HUES64 (cell line): ENCODE measurements around the gene NUDT17. TPM values are rescaled to one million over a fixed set of nuclear protein-coding genes. Genes with fewer than 3 reads are reported as not detected.
"Not testable (repeated sequence)": the region's sequence is repeated elsewhere in the genome, so short reads cannot be mapped to it uniquely, and the experiment has no call there.

Source experiments
- H3K27ac ChIP-seq: 2 replicates; pipeline ENCODE4 v1.7.0; 2013; ENCODE audit warnings: low read depth, low read length, inconsistent platforms
- H3K27me3 ChIP-seq: 2 replicates; pipeline ENCODE4 v1.6.1; 2013; ENCODE audit warnings: mild to moderate bottlenecking, low read length; ENCODE audit not compliant: insufficient read depth
- H3K36me3 ChIP-seq: 2 replicates; pipeline ENCODE4 v1.6.1; 2013; ENCODE audit warnings: mild to moderate bottlenecking, low read length; ENCODE audit not compliant: insufficient read depth
- H3K4me1 ChIP-seq: 2 replicates; pipeline ENCODE4 v1.6.1; 2013; ENCODE audit warnings: mild to moderate bottlenecking, low read length, moderate library complexity; ENCODE audit not compliant: insufficient read depth
- H3K4me3 ChIP-seq: 2 replicates; pipeline ENCODE4 v1.5.1; 2013; ENCODE audit warnings: mild to moderate bottlenecking, low read length, moderate library complexity
- H3K9ac ChIP-seq: 2 replicates; pipeline ENCODE4 v1.6.1; 2013; ENCODE audit warnings: mild to moderate bottlenecking, low read depth, low read length
- H3K9me3 ChIP-seq: 2 replicates; pipeline ENCODE4 v1.6.1; 2013; ENCODE audit warnings: low read depth, low read length; ENCODE audit not compliant: insufficient read depth
- WGBS: fragments of 150-250, 120-280 bp; methylation state at CpG from one replicate; pipeline ENCODE4 v1.1.7; 2013; ENCODE audit warnings: missing lambda C conversion rate; 5-methylcytosine and 5-hydroxymethylcytosine counted together
- polyA plus RNA-seq, 2 experiments: library from polyadenylated mRNA; stranded (reverse); fragments of 50-300 nt; gene quantifications; one replicate each; pipeline ENCODE4 v1.2.3, GENCODE V29; 2013

The NUDT17 gene, protein sequence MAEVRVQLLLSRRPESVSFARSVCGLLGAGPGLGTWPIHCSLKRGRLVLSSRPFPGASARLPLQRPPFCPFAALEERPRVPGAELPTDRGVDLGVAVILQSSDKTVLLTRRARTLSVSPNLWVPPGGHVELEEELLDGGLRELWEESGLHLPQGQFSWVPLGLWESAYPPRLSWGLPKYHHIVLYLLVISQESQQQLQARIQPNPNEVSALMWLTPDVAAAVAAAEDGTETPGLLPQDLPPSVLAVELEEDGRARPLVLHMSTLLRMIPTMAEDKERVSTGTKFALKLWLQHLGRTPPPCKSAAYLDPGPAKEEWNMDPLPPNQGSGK
- 1.8 TPM for polyA plus RNA-seq (2013, experiment 1 of 2)
- polyA plus RNA-seq (2013, experiment 2 of 2), result 2.0 TPM

DNA sequence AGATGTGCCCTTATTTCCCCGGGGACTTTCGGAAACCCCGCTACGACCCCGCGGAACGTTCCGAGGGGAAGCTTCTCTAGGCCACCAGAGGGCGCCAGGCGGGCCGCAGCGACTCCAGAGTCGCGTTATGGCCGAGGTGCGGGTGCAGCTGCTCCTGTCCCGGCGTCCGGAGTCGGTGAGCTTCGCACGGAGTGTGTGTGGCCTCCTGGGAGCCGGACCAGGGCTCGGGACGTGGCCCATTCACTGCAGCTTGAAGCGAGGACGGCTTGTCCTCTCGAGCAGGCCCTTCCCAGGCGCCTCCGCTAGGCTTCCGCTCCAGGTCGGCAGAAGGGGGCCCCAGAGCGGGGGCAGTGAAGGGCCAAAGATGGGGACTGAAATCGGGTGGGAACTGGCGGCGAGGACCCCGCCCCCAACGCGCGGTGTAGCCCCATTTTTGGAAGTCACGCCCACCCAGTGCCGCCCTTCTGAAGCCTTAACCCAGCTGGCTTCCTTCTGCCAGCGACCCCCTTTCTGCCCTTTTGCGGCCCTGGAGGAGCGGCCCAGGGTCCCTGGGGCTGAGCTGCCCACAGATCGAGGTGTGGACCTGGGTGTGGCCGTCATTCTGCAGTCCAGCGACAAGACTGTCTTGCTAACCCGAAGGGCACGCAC, at the start of gene NUDT17:
Gene NUDT17, plus strand, starts transcription at position 117 of the 648 bp plus-strand sequence. Its CDS starts 11 bp downstream, at position 128.
- Histone ChIP-seq H3K4me3 (peak within 1 kb of the TSS; percentile 70), H3K9ac (peak within 1 kb of the TSS; percentile 75), H3K36me3 (peaks cover 60% of the 10 kb centered on the region), H3K27me3 (no peaks in the 10 kb centered on the region), H3K9me3 (no peaks in the 10 kb centered on the region), H3K4me1 (no peaks in the 10 kb centered on the region), H3K27ac (peak within 1 kb of the TSS; percentile 32; the same call in 1 of the 2 replicates)
- whole genome bisulfite sequencing, result 2% methylated on average over 50 of the region's 50 CpGs

DNA sequence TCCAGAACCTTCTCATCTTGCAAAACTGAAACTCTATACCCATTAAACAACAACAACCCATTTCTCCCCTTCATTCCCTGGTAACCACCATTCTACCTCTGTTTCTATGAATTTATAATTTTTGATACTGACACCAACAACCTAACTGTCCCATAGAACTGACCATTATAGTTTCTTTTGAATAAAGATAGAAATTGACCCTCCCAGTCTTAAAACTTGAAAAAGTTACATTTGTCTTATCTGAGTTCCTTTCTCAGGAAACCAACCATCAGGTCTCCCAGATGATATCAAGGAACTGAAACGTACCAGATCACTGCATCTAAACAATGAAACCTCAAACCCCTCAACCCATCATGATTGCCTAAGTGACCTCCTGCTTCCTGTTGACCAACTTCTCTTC, 48.7 kb upstream of the NUDT17 start:
- no peak overlapping the region for H3K27ac ChIP-seq
- H3K9ac ChIP-seq, result no peak overlapping the region
- H3K4me3 ChIP-seq, result no peak overlapping the region
- WGBS, result 49% methylated on average over 1 of the region's 1 CpG
- H3K4me1 ChIP-seq, result no peaks in the 10 kb centered on the region
- no peaks in the 10 kb centered on the region for H3K27me3 ChIP-seq
- peaks cover 2% of the 10 kb centered on the region; the same call in 1 of the 2 replicates for H3K36me3 ChIP-seq
- peaks cover 28% of the 10 kb centered on the region for H3K9me3 ChIP-seq

DNA sequence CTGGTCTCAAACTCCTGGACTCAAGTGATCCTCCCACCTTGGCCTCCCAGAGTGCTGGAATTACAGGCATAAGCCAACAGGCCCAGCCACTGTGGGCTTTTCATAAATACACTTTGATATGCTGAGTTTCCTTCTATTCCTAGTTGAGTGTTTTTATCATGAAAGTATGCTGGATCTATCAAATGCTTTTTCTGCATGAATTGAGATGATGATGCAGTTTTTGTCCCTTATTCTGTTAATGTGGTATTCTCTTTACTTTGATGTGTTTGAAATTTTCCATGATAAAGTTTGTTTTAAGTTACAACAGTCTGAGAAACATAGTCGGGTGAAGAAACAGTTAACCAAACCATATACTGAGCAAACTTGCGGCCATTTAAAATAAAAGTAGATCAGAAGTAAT, 45.6 kb upstream of the NUDT17 start:
- H3K9me3 ChIP-seq, result peaks cover 28% of the 10 kb centered on the region
- peaks cover 19% of the 10 kb centered on the region; the same call in 1 of the 2 replicates for H3K4me1 ChIP-seq
- no peak overlapping the region for H3K9ac ChIP-seq
- no peak overlapping the region for H3K27ac ChIP-seq
- no peak overlapping the region for H3K4me3 ChIP-seq
- WGBS, result 88% methylated on average over 1 of the region's 2 CpGs
- no peaks in the 10 kb centered on the region for H3K27me3 ChIP-seq
- peaks cover 2% of the 10 kb centered on the region; the same call in 1 of the 2 replicates for H3K36me3 ChIP-seq

DNA sequence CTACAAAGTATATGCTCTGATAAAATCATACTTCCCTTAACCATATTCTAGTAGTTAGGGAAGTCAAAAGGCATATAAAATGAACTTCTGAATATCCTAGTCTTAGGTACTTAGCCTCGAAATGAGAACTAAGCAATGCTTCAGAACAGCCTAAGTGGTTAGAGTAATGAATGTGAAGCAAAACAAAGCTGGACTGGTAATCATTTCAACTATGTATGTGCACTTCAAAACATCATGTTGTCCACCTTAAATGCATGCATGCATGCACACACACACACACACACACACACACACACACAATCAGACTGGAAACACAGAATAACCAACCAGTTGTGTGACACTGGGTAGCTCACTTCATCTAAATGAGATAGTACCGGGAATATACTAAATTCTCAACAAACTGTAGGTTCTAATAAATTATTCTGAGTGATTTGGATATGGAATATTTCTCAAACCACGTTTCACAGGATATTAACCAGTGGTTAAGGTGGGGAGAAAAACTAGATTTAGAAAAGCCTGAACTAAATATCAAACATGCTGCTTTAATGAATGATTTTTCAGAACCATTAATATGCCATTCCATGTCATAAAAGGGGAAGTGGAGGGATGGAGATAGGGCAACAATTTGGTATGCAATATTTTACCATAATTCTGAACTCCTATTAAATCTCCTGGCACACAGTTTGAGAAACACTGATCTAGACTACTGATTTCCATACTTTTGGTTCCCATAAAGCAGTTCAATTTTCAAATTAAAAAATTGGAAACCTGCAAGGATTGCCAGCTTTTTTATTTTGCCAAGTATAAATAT, 41.0 kb upstream of the NUDT17 start:
- Histone ChIP-seq H3K9ac (no peak overlapping the region), H3K27me3 (no peaks in the 10 kb centered on the region), H3K9me3 (no peaks in the 10 kb centered on the region), H3K4me1 (peaks cover 27% of the 10 kb centered on the region; the same call in 1 of the 2 replicates), H3K4me3 (no peak overlapping the region), H3K36me3 (no peaks in the 10 kb centered on the region), H3K27ac (no peak overlapping the region)
- 82% methylated on average over 1 of the region's 3 CpGs for WGBS

DNA sequence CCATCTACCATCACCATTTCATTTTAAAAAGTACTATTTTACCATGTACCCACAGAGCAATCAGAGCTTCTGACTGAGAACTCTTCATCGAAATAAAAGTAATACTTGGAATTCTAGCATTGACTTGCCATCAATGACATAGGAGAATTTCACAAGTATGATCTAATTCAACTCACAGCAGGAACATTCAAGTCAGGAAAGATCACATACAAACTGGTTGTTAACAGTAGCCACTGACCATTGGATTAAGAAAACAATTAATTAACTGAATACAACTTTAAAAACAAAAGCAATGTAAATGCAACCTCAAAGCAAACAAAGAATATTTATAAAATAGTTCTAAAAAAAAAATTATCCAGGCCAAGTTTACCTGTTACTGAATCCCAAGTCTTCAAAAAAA, 40.4 kb upstream of the NUDT17 start:
- no peaks in the 10 kb centered on the region for H3K36me3 ChIP-seq
- no peaks in the 10 kb centered on the region for H3K27me3 ChIP-seq
- no peak overlapping the region for H3K27ac ChIP-seq
- H3K9ac ChIP-seq, result no peak overlapping the region
- H3K4me3 ChIP-seq, result no peak overlapping the region
- H3K4me1 ChIP-seq, result peaks cover 27% of the 10 kb centered on the region; the same call in 1 of the 2 replicates
- H3K9me3 ChIP-seq, result no peaks in the 10 kb centered on the region
- WGBS, result 75% methylated on average over 1 of the region's 1 CpG

DNA sequence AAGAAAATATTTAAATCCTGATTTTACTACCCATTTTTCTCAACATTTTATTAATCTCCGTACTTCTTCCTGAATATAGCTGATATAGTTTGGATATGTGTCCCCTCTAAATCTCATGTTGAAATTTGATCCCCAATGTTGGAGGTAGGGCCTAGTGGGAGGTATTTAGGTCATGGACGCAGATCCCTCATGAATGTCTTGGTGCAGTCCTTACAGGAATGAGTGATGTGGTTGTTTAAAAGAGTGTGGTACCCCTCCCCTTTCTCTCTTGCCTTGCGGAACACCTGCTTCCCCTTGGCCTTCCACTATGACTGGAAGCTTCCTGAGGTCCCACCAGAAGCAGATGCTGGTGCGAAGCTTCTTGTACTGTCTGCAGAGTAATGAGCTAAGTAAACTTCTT, 39.0 kb upstream of the NUDT17 start:
- no peak overlapping the region for H3K4me3 ChIP-seq
- 92% methylated on average over 3 of the region's 4 CpGs for WGBS
- H3K9me3 ChIP-seq, result no peaks in the 10 kb centered on the region
- no peaks in the 10 kb centered on the region for H3K27me3 ChIP-seq
- H3K9ac ChIP-seq, result no peak overlapping the region
- peaks cover 27% of the 10 kb centered on the region; the same call in 1 of the 2 replicates for H3K4me1 ChIP-seq
- no peak overlapping the region for H3K27ac ChIP-seq
- H3K36me3 ChIP-seq, result no peaks in the 10 kb centered on the region

DNA sequence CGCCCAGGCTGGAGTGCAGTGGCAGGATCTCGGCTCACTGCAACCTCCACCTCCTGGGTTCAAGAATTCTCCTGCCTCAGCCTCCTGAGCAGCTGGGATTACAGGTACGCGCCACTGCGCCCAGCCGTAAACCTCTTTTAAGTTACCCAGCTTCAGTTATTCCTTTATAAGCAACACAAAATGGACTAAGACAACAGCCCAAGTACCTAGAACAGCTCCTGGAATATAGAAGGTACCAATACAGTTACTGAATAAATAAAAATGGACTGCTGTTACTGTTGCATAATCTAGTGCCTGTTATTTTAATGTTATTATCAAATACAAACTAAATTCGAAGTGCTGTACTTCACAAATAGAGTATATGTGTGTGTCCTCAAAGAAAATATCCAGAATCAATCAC, 38.6 kb upstream of the NUDT17 start:
- Histone ChIP-seq H3K9ac (no peak overlapping the region), H3K27me3 (no peaks in the 10 kb centered on the region), H3K4me1 (peaks cover 27% of the 10 kb centered on the region; the same call in 1 of the 2 replicates), H3K36me3 (no peaks in the 10 kb centered on the region), H3K9me3 (no peaks in the 10 kb centered on the region), H3K4me3 (no peak overlapping the region), H3K27ac (no peak overlapping the region)
- WGBS, result 94% methylated on average over 6 of the region's 7 CpGs

DNA sequence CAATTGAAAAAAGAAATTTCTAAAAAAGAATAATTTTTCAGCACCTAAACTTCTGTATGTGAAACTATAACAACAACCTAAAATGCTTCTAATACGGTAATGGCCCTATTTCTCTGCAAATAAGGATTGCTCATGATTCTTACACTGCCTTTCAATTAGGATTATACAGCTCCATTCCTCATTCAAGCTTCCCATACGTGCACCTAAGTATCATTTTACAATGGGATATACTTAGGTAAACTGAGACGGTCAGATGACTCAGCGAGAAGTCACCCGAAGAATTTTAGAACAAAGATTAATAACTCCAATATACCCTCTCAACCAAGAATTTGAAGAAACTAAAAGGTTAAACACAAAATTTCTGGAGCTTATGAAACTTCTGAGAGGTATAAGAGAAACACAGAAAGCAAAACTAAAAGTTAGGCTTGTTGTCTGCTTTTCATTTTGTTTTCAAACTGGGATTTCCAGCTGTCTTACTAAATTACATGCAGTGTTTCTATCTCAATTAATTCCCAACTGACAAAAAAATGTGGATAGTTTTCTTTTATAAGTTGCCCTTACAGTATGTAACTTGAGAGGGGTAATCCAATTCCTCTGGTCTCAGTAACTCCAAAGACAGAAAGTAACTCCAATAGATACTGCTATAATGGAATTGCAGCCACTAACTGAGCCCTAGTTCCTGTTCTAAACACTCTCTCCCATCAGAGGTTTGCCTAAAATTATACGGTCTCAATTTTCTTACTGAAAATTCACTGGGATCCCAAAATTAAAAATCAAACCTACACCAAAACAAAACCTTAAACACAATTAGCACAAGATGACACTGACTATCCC, 32.2 kb upstream of the NUDT17 start:
- 86% methylated on average over 1 of the region's 6 CpGs for WGBS
- H3K27ac ChIP-seq, H3K9me3 ChIP-seq, H3K36me3 ChIP-seq, H3K4me1 ChIP-seq, H3K4me3 ChIP-seq, H3K27me3 ChIP-seq, H3K9ac ChIP-seq: not testable (repeated sequence)

DNA sequence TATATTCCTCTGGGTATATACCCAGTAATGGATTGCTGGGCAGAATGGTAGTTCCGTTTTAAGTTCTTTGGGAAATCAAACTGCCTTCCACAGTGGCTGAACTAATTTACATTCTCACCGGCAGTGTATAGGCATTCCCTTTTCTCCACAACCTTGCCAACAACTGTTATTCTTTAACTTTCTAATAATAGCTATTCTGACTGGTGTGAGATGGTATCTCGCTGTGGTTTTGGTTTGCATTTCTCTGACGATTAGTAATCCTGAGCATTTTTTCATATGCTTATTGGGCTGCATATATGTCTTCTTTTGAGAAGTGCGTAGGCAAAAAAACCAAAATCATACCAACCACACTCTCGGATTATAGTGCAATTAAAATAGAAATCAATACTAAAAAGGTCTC, 27.3 kb upstream of the NUDT17 start:
- H3K36me3 ChIP-seq, H3K4me1 ChIP-seq, H3K27me3 ChIP-seq, H3K9ac ChIP-seq, H3K27ac ChIP-seq, H3K9me3 ChIP-seq, H3K4me3 ChIP-seq: not testable (repeated sequence)
- WGBS, result no CpG with 5 or more reads among the region's 6 CpGs

DNA sequence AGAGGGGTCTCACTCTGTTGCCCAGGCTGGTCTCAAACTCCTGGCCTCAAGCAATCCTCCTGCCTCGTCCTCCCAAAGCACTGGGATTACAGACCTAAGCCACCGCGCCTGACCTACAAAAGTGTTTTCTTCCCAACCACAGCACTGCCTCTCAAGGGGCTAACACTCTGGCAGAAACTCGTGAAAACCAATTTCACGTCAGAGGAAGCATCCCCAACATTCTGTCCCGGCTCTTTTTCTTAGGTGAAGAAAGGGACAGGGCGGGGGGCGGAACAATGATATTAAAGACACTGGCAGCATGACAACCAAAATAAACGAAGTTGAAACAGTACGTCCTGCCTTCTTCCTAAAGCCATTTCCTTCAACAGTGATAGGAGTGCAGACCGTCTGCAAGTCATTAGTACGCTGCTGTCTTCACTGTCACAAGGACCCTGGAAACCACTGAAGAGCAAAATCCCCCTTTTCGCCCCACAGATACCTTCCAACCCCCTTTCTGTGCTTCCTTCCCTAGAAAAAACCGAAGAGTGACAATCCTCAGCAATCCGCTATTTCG, 22.6 kb upstream of the NUDT17 start:
- H3K9me3 ChIP-seq, H3K27ac ChIP-seq, H3K4me1 ChIP-seq, H3K4me3 ChIP-seq, H3K9ac ChIP-seq, H3K27me3 ChIP-seq: not testable (repeated sequence)
- H3K36me3 ChIP-seq, result peaks cover 21% of the 10 kb centered on the region
- no CpG with 5 or more reads among the region's 16 CpGs for WGBS
